Stomach (tissue), 4 donors: Measurements from ENCODE around the gene COLEC12.

ENCODE experiments used
- CTCF ChIP-seq, 7 experiments: fragments of 450-650 bp in 4 of 7; fragments of 200-600 bp in 3 of 7; sonication (generic) in 3 of 7; IDR thresholded peaks; one replicate each; pipeline ENCODE4 v1.5.1; 2016 to 2019; ENCODE audit warnings: antibody characterized with exemption in 7 of 7, control low read depth in 2 of 7, mild to moderate bottlenecking in 1 of 7
- POLR2A ChIP-seq, 4 donors: fragments of 450-650 bp; IDR thresholded peaks; one replicate each; pipeline ENCODE4 v1.6.1; 2016; ENCODE audit warnings: antibody characterized with exemption in 4 of 4, control low read depth in 2 of 4, mild to moderate bottlenecking in 1 of 4, moderate library complexity in 1 of 4

DNA sequence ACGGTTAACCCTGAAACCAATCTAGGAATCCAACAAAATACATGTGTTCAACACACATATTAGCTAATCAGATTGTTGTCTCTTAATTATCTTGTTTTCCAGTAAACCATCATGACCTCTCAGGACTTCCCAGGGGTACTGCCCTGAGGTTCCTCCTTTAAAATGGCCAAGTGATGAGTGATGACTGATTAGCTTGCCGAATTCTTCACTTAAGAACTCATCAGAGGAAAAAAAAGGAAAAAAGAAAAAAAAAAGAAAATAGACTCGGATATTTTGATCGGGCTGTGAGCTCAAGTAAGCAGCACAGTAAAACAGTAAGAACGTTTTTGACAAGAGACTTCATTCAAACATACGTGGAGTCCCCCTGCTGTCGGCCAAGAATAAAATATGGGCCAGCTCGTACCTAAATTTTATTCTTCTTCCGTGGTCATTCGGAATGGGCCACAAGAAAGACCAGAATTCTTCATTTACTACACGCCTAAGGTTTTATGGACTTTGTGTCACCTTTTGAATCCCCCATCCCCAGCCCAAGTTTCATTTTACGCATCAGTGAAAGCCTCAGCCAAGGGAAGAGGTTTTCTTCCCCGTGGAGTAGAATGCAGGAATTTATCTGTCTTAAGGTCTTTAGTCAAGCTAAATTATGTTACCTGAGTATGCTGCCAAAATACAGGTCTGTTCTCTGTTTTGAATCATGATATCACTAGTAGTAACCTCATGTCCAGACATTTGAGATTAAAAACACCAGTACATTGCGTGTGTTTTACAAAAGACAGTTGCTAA lies 40.5 kb downstream of the COLEC12 start:
- TF ChIP-seq POLR2A (IDR thresholded peaks at IDR 0.05): no peak
- no peak for TF ChIP-seq CTCF (IDR thresholded peaks at IDR 0.05)
